Middle frontal gyrus (tissue), 1 donor: Measurements from ENCODE around the gene HTD2.
"Not testable (repeated sequence)": the region's sequence is repeated elsewhere in the genome, so short reads cannot be mapped to it uniquely, and the experiment has no call there.

Source experiments
- DNase-seq: peaks from one replicate; pipeline ENCODE4 v3.0.0-alpha.2; 2015; ENCODE audit warnings: low spot score; ENCODE audit errors: extremely low spot score

The HTD2 gene

GRCh38 chr3:58331593-58332152 lies 25.4 kb downstream of the HTD2 start:
- no peak for DNase-seq

- DNase-seq: peak; percentile 79
Measured at GRCh38 chr3:58332575-58333188, 26.4 kb downstream of the HTD2 start, which contains the start of gene PXK. Gene PXK (plus strand): TSS chr3:58332892. CDS start chr3:58332989, 97 bp downstream.

- no peak for DNase-seq
Measured at GRCh38 chr3:58333206-58334012, 27.1 kb downstream of the HTD2 start.

GRCh38 chr3:58334013-58334321 lies 27.6 kb downstream of the HTD2 start:
- peak; percentile 50 for DNase-seq

DNA sequence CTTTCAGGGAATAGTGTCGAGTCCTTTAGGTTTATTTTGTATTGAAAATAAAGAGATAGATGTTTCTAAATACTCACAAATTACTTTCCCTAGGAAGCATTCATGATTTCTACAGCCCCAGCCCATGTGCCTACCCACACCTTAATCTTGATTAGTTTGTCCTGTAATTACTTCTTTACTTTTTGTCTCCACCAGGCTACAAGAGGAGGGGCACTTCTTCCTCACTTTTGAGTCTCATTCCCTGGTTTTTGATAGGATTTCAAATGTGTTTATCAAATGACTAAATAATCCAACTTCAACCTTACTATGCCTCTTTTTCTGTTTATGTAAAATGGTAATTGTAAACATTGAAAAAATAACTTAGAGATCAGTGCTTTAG lies 28.2 kb downstream of the HTD2 start:
- no peak for DNase-seq

GRCh38 chr3:58335652-58335947 lies 29.3 kb downstream of the HTD2 start:
- DNase-seq: no peak

GRCh38 chr3:58336135-58336882 lies 30.0 kb downstream of the HTD2 start:
- DNase-seq: no peak

- no peak for DNase-seq
Measured at GRCh38 chr3:58337190-58337589, 30.9 kb downstream of the HTD2 start.

- not testable (repeated sequence) for DNase-seq
Measured at GRCh38 chr3:58339146-58339545, 32.8 kb downstream of the HTD2 start.

GRCh38 chr3:58340594-58341244 lies 34.4 kb downstream of the HTD2 start:
- no peak for DNase-seq

DNA sequence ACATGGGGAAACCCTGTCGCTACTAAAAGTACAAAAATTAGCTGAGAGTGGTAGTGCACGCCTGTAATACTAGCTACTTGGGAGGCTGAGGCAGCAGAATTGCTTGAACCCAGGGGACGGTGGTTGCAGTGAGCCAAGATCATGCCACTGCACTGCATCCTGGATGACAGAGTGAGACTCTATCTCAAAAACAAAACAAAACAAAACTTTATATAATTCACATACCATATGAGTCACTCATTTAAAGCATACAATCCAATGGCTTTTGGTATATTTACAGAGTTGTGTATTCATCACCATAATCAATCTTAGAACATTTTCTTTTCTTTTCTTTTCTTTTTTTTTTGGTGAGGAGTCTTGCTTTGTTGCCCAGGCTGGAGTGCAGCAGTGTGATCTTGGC lies 35.1 kb downstream of the HTD2 start:
- no peak for DNase-seq

DNA sequence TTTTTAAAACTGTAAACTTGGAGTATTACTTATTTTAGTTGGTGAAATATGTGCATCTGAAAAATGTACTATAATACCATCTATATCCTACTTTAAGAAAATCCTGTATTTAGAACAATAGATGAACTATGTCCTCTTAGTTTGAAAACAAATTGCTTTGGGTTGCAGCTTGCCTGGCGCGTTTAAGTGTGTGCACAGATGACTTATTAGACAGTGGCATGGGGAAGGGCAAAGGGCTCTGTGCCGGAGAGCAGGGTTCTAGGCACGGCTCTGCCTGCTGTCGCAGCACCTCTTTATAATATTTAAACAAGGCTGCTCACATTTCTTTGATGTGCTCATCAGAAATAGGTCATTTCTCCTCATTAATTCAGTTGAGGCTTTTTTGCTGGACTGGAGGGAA lies 36.4 kb downstream of the HTD2 start:
- DNase-seq: no peak

DNA sequence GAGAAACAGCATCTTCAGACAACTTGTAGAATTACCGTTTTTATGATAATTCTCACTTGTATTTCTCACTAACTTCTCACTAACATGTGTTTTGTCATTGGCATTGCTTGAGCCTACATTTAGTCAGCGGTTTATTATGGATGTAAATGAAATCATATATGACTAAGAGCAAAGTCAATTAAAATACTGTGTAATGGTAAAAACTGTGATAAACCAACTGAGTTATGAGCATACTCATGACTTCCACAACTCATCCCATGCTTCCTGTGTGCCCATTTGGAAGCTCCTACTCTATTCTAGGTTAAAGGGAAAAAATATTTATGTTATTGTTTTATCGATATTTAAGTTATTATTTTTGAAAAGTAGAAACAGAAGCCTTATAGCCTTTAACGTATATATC lies 39.1 kb downstream of the HTD2 start:
- DNase-seq: no peak

- no peak for DNase-seq
Measured at GRCh38 chr3:58346368-58346767, 40.0 kb downstream of the HTD2 start.

- DNase-seq: no peak
Measured at GRCh38 chr3:58347984-58348383, 41.7 kb downstream of the HTD2 start.

DNA sequence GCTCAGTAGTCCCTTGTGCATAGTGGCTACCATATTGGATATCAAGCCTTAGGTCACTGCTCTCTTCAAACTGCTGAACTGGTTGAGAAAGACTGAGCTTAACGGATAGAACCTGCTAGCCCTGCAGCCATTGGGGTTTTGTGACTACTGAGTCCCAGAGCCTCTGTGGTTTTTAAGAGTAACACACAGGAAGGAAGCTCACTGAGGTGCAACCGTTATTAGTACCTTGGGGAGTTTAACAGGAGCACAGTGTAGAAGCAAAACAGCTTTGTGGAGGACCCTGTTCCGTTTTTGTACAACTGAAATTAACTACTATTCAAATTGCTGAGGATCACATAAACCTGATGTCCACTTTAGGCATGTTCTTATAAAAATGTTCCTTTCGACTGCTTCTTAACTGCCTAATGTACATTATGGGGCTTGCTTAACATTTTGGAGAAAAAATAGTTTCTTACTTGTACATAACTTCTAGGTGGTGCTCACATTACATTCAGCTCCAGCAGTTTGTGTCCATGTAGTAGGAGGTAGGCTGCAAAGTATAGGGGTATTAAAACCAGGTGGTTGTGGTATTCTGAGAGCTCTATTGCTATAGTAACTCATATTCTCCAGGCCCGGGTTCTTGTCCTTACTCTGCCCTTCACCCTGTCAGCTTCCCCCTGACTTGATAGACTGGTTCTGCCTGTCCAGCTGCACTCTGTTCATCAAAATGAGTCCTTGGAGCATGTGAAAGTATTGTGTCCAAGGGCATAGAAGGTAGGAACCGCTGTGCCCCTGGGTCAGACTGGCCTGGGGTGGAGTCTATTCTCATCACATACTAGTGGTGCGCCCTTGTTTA lies 43.7 kb downstream of the HTD2 start:
- DNase-seq: no peak

- no peak for DNase-seq
Measured at GRCh38 chr3:58350627-58351013, 44.3 kb downstream of the HTD2 start.

DNA sequence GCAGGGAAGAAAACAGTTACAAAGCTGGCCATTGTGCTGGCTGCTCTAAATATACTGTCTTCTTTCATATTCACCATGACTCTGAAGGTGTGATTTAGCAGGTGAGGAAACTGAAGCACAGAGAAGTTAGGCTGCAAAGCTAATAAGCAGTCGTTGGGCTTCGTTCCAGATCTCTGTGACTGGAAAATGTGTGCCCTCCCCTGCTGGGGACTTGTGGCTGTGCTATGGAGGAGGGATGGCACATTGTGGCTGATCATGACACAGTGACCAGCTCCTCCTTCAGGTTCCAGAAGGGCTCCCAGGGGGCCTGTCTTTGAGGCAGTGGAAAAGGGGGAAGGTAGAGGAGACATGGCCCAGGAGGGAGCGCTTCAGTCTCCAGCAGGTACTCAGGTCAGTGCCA lies 45.6 kb downstream of the HTD2 start:
- no peak for DNase-seq

- DNase-seq: no peak
Measured at GRCh38 chr3:58352626-58353025, 46.3 kb downstream of the HTD2 start.

DNA sequence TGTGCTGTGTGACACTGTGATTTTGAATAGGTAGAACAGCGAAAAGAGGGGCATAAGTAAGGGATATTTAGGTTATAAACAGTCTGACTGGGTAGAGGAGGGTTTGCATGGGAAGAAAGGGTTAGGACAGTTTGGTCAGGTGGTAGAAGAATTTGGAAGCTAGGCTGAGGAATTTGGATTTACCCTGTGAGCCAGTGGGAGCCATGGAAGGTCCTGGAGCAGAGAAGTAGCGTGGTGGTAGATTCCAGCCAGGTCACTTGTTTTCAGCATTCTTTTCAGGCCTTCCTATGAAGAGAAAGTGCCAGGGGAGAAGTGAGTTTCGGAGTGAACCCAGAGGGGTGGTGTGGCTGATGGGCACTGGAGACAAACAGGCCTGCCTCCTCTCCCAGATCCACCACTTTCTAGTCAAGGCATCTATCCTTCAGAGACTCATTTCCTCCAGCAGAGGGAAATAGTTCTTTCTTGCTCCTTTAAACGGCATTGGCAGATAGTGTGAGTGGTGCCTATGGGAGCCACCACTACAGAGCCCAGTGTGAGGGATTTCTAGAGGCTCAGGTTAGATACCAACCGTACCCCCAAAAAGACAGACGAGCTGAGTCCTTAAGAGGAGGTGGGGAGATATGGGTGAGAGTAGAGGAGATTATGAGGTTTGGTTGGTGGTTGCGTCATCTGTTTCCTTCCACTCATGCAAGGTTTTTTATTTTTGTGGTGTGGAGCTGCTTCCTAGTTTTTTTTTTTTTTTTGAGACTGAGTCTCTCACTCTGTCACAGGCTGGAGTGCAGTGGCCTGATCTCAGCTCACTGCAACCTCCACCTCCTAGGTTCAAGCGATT lies 47.6 kb downstream of the HTD2 start:
- DNase-seq: no peak
